NCI-H524 (cell line): ENCODE results near the gene PIP4K2A.

Source experiments
- DNase-seq, 2 experiments: peaks; one replicate each; lab custom pipeline; 2025; lab: John Stamatoyannopoulos, UW

The PIP4K2A gene

DNA sequence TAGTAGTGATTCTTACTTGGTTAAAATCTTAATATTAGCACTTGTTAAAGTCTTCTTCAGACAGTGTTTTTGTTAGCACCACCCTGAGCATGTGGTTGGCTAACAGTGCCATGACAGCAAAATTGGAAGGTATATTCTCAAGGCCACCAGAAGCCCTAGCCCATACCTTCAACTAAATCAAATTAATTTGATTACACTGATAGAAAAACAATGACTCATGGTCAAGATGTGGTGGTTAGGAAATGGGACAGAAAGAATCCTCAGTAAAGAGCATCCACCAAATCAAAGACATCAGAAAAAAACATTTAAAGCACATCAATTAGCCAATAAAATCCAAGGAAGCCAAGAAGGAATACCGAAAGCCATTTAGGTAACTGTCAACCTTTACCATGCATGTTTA, 75.5 kb downstream of the PIP4K2A start:
- DNase-seq: no peak

DNA sequence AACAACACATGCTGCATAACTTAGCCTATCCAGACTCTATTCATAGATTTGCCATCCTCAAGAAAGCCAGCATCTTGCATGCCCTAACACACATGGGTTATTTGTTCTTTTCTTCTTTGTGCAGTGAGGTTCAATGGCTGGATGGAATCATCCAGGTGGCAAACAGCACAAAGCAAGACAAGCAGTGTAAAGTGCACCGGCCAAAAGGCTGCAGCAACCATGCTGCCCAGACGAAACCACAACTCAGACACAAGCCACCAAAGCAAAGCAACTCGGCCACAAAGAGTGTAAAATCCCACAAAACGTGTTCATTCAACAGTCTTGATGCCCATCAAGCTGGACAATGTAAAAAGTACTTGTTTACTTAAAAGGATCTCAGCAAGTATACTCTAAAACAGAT, 76.9 kb downstream of the PIP4K2A start:
- DNase-seq: no peak

DNA sequence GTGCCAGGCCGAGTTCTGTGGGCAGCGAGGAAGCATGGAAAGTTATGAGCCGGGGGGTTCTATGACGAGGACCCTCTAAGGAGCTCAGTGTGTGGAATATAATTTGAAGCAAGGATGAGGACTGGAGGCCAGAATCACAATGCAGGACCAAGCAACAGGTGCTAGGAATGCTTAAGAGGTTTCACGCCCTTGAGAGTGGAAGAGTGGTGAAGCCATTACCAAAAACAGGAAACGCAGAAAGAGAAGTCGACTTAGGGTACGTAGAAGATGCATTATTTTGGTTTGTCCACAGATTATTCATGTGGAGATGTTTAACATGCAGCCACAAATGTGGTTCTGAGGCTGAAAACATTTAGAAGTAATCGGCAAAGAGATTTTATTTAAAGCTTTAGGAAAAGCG, 78.7 kb downstream of the PIP4K2A start:
- DNase-seq: no peak

DNA sequence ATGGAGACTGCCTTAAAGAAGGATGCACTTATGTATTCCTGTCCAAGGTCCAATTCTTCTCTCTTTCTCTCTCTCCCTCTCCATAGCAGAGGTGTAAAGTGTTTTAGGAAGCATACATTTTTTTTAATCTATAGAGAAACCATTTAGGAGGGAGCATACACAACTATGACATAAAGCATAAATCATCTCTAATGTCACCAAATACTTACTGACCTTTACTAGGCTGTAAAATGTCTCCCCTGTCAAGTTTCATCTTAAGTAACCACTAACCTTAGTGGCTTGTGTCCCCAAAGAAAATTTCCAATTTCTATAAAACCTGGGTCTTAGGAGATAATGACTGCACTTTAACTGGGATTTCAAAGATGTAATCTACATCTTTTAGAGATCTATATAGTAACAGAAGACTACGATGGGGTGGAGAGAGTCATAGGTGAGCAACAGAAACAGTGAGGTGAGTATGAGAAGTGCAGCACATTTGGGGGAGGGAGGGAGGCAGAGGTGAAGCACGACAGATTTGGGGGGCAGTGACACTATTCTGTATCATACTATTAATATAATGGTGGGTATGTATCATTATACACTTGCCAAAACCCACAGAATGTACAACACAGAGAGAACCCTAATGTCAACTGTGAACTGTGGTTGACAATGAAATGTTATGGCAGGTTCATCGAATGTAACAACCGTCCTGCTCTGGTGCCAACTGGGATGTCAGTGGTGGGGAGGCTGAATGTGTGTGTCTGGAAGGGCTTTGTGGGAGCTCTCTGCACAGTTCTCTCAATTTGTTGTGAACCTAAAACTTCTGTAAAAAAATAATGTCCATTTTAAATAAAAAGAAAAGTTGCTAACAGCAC, 79.5 kb downstream of the PIP4K2A start:
- no peak for DNase-seq

DNA sequence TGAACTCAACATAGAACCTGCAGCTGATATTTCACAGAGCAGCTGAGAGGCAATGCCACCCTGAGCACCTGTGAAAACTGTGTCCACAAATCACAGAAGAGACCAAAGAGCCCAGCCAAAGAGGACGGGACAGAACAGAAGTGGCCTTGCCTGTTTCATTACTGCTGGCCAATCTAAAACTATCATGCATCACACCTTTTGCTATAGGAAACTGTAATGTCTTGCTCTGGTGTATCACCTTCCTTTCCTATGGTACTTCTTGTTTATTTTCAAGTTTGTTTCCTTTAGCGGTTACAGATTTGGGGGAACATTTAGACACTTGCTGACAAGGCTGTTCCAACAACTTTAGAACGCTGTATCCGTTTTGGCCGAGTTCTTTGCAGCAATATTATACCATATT, 80.3 kb downstream of the PIP4K2A start:
- DNase-seq: no peak

DNA sequence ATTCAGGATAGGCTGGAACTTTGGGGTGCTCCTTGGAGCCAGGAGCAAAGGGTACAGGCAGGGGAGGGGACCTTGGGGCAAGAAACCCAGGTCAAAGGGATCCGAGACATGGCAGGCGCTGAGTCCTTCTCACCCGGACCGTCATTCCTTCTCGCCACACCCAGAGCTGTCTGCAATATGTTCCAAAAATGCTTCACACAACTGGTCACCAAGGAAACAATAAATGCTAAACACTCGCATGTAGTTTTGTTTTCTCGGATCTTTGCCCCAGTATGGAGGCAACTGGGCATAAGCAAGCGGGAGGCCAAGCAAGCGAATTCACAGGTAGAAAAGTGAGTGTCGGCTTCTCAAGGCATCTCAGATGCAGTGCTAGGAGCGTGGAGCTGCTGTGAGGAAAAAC, 80.8 kb downstream of the PIP4K2A start:
- no peak for DNase-seq

DNA sequence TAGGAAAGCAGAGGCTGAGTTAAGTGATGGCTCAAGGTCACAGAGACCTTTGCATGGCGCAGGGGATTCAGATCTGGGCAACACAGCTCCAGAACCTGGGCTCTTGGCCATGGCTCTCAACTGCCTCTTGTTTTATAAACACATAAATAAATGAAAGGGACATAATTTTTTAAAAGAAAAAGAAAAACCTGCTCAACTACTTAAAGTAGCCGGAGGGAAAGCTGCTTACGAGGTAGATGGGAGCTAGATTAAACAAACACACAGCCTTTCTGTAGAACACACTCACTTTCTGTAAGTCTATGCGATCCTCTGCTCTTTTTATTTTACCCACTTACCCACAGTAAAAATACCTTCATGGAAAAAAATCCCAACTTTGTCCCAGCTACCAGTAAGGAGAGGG, 81.3 kb downstream of the PIP4K2A start:
- DNase-seq: no peak

DNA sequence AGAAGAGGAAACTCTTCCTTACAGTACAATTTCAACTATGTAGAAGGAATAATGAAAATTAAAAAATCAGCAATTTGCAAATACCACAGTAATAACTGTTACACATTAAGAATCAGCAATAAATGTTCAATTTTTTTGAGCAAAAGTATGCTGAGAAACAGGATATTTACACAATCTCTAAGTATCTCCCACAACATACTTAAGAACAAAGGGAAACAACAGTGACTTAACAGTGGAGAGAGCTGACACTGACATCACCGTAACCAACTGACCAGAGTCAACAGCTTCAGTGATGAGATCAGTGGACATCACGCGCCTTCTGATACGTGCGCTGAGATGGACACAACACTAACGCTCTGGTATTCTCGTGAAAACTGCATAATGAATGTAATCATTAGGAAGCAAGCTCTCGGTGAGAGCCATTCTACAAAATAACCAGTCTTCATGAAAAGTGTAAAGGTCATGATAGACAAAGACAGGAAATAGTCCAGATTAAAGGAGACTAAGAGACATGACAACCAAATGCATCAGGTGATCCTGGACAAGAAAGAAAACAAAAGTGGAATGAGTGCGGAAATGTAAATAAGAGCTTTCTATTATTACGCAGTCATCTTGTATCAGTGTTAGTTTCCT, 82.6 kb downstream of the PIP4K2A start:
- no peak for DNase-seq

DNA sequence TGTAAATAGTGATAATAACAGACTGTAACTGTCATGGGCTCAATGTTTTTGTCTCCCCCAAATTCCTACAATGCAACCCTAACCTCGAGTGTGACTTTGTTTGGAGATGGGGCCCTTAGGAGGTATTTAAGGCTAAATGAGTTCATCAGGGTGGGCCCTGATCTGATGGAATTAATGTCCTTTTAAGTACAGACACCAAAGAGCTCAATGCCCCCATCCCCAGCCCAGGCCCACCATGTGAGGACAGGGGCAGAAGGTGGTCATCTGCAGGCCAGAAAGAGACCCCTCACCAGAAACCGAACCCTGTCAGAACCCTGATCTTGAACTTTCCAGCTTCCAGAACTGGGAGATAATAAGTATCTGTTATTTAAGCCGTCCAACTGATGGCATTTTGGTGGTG, 83.2 kb downstream of the PIP4K2A start:
- no peak for DNase-seq

DNA sequence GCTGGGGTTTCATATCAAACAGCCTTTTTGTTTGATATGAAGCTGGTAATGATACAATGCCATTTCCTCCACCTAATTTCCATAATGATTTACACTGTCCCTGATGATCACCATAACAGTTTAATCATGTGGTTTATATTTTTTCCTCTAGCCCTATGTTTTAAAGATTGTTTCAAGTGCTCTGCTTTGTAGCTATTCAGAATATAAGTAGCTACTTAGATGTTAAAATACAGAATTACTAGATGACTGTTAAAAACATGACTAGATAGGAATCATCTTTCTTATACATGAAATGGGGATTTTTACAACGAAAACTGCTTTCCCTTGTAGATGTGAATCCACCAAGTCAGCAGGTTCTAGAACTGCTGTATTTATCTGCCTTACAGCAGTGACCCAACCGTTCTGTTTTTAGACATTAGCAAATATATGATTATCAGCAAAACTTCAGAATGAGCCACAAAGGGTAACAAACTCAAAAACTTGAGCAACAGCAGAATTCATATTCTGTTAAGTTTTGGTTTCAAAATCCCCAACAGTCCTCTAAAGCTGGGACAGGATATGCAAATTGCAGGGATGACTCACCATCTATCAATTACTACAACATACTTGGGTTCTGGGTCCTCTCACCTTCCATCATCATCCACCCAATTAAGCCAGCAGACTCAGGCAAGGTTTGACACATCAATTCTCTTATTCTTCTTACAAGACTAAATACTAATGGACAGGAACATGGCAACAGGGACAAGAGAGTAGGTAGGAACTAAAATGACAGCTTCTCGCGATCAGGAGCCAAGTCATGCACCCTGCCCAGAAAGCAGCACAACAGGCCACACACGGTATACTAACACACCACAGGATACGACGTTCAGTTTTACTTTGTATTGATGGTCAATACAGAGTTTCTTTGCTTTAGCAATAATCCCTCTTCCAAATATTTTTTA, 83.9 kb downstream of the PIP4K2A start:
- DNase-seq: no peak

DNA sequence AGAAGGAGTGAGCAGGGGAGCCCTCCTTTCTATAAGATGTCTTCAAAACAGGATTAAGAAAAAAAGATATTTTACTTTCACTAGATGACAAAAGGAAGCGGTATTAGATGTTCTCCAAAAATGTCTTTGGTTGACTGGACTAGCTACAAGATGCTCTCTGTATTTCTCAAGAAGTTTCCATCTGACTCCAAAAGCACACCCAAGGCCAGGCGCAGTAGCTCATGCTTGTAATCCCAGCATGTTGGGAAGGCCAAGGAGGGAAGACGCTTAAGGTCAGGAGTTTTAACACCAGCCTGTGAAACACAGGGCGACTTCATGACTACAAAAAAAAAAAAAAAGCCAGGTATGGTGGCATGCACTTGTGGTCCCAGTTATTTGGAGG, 84.5 kb downstream of the PIP4K2A start:
- DNase-seq: no peak

DNA sequence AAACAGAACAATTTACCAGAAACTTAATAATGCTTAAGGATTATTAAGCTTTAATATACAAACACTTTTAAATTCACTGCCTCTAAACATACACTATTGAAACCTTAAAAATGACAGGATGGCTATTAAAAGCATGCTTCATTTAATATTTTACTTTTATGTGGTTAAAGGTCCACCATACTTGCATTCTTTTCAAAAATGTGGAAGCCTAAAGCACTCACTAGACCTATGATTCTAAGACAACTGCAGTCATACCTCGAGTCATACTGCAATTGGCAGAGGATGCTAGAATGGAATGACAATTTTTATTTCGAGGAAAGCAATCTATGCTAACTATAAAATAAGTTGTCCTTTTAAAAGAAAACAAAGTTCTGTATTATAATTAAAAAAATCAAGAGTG, 85.3 kb downstream of the PIP4K2A start:
- no peak for DNase-seq

DNA sequence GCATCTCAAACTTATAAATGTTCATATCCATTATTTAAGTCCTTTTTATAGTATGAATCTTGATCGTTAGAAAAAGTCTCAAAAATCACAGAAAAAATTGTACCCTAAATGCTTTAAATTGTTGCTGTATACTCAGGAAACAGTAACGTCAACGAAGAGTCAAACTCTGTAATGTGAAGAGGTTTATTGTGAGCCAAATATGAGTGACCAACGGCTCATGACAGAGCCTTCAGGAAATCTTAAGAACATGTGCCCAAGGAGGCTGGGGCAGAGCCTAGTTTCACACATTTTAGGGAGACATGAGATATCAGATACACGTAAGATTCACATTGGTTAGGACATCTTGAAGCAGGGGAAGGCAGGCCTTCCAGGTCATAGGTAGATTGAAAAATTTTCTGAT, 86.1 kb downstream of the PIP4K2A start:
- DNase-seq: no peak

DNA sequence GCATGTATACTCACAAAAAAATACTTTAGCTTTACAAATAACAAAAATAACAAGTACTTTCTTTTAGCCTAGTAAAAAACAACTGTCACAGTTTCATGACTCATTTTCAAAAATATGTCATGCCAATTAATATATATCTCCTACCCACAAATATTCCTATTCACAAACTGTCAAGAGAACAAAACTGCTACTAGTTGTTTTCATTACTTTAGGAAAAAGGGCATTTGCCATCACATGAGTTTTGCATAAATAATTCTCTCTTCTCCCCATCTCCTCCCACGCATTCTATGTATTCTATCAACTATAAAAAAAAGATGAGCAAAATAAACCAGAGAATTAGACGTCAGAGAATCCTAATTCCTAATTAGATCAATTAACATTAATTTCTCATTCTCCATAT, 87.6 kb downstream of the PIP4K2A start:
- DNase-seq: no peak

DNA sequence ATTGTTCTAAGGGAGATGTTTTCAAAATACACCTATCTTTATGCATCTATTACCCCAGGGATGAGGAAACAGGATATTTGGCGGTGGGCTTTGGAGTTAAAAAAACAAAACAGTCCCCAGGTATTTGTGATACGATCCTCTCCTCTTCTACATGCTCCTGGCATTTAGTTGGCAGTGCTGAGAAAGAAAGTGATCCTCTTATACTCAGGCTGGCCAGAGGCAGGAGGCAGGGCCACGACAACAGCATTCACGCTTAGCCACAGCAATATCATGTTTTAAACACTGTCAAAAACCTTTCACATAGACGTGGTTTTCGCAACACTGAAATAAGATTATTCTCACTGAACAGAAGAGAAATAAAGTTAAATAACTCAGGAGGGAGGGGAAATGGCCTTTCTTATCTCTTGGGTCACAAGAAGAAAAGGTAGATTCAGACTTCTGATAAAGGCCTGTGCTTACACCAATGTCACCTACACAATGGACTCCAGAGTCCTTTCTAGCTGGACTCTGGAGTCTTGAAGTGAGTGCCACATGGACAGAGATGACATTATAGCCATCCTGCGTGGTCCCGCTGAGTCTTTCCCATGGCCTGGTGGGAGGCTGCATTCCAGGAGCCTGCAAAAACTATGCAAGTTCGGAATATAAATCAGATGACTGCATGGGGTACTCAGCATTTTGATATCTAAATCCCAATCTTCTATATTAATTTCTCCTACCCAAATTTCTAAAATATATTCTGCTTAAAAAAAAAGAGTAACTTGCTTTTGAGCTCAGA, 88.7 kb downstream of the PIP4K2A start:
- DNase-seq: no peak

DNA sequence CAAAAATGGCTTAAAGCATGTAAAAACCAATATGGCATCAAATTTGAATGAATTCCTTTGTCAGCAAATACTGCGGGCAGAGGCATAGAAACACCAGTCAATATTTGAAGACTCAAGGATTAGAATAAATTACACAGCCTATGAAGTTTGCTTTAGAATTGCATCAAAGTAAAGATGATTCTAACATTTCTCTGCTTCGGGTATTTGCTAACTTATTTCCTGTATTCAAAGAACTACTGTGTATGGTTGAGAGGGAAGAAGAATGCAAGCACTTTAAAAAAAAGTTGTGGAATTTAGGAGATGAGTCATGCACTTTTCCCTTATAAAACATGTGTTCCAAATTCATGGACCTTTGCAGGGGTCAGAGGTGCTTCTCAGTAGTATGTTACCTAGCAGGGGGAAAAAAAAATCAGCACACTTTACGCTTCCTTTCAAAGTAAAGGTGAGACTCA, 90.1 kb downstream of the PIP4K2A start:
- DNase-seq: no peak

DNA sequence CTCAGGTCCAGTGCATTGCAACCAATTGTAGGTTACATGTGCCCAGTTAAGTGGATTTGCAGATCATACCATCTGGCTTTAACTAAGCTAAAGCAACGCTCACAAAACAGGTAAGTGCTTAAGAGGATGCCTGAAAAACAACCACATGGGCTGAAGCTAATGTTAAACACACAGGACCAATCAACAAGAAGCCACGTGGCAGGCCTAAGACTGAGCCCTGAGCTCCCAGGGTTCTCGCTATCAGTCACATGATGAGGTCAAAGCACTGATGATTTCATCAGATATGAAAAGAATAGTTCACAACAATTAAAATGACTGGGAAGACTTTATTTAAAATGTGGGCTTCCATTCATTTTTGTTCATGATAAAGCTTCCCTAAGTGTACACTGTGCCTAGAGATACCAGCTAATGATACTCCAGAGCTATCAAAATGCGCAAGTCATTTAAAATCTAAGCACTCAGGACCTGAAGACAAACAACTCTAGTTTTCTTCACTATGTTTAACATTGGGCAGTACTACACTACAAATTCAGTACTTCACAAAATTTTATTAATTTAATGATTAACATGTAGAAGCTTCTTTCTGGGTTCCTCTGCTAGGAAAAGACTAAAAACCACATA, 90.6 kb downstream of the PIP4K2A start:
- DNase-seq: peak; percentile 78 to 92

DNA sequence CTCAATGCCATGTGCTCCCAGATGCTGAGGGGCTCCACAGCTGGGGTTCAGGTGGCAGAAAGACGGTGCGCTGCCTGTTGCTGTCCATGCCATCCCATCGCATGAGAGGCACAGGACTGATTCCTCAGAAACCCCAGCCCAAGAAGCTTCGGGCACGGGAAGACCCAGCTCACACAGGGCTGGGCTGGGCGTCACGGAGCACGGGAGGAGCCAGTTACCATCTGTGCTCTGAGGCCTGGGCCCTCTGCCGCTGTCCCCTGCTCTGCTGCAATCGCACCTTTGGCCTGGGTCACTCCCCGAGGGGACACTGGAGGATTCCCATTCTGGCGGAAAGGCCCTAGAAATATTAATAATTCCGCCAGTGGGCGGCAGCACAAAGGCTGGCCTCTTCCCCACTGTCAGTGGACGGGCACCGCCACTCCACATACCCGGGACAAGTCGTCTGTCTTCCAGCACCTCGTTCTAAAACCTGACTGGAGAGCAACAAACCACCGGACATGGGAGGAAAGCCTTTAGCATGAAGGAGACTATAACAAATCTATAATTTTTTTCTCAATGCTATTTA, 92.1 kb downstream of the PIP4K2A start:
- DNase-seq: peak in 1 of 2 experiments; percentile 10

DNA sequence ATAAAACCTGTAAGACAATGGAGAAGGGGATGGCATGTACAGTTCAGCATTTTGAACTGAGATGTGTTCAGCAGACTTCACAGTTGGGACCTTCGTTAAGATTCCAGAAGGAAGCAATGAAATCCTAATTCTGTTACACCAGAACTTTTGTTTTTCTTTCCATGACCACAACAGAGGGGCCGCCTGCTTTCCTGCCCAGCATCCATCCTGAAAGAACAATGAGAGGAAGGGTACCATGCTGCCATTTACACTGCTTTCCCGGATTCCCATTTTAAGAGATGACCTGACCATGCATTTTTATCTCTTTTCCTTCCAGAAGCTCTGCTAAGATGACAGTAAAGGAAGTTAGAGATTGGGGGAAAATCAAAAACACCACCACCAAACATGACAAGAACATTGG, 92.7 kb downstream of the PIP4K2A start:
- DNase-seq: no peak

DNA sequence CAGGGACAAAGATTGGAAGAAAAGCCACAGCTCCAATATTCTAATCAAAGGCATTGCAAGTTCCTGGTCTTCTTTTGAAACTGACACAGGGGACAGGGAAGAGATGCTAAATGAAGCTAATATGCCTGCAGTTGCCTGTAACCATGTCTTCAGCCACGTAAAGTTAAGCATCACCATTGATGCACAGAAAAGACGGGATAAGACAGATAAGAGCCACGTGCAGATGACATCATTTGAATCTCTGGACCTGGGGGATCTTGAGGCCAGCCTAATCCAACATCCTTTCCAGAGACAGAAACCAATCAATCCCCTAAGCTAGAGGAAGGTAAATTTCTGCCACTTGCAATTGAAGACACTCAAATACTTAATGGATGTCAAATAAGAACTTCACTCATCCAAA, 93.4 kb downstream of the PIP4K2A start:
- DNase-seq: no peak
